ENCODE results near the gene MACO1. TPM values are rescaled to one million over a fixed set of nuclear protein-coding genes. Genes with fewer than 3 reads are reported as not detected.

The MACO1 gene
- total RNA-seq, 1 donor from 2014 or later: 15.8 TPM

GRCh38 chr1:25527946-25528595 is 97.4 kb downstream of the MACO1 start:
- intact Hi-C loops (cut with micrococcal nuclease): loop anchor here (10.0 kb wide), 1 partner anchor 287 kb away; the partner anchor contains the start of gene MTFR1L
- Mint-ChIP-seq H3K4me3 (ENCODE audit: low read depth) (no peak overlapping the region), H3K4me1 (ENCODE audit: low read depth) (no peaks in the 10 kb centered on the region), H3K27ac (no peak overlapping the region), H3K9me3 (peaks cover 6% of the 10 kb centered on the region), H3K36me3 (ENCODE audit: low read depth) (no peaks in the 10 kb centered on the region), H3K27me3 (ENCODE audit: low read depth) (peaks cover 7% of the 10 kb centered on the region)
- no peak for DNase-seq (ENCODE audit: low spot score)

GRCh38 chr1:25528881-25529517 is 98.3 kb downstream of the MACO1 start:
- H3K4me1 Mint-ChIP-seq (ENCODE audit: low read depth): no peaks in the 10 kb centered on the region
- no peaks in the 10 kb centered on the region for H3K36me3 Mint-ChIP-seq (ENCODE audit: low read depth)
- no peak overlapping the region for H3K27ac Mint-ChIP-seq
- H3K27me3 Mint-ChIP-seq (ENCODE audit: low read depth): peaks cover 7% of the 10 kb centered on the region
- peaks cover 6% of the 10 kb centered on the region for H3K9me3 Mint-ChIP-seq
- no peak overlapping the region for H3K4me3 Mint-ChIP-seq (ENCODE audit: low read depth)
- DNase-seq (ENCODE audit: low spot score): no peak
- intact Hi-C loops (cut with micrococcal nuclease): loop anchor here (10.0 kb wide), 1 partner anchor 286 kb away; the partner anchor contains the start of gene MTFR1L

- peaks cover 7% of the 10 kb centered on the region for H3K27me3 Mint-ChIP-seq (ENCODE audit: low read depth)
- no peaks in the 10 kb centered on the region for H3K36me3 Mint-ChIP-seq (ENCODE audit: low read depth)
- H3K27ac Mint-ChIP-seq: no peak overlapping the region
- DNase-seq (ENCODE audit: low spot score): no peak
- H3K4me1 Mint-ChIP-seq (ENCODE audit: low read depth): no peaks in the 10 kb centered on the region
- peaks cover 6% of the 10 kb centered on the region for H3K9me3 Mint-ChIP-seq
- H3K4me3 Mint-ChIP-seq (ENCODE audit: low read depth): no peak overlapping the region
- intact Hi-C loops (cut with micrococcal nuclease): loop anchor here (10.0 kb wide), 1 partner anchor 285 kb away; the partner anchor contains the start of gene MTFR1L
Measured at GRCh38 chr1:25529518-25530185, 99.0 kb downstream of the MACO1 start.

- Mint-ChIP-seq H3K36me3 (ENCODE audit: low read depth) (no peaks in the 10 kb centered on the region), H3K27me3 (ENCODE audit: low read depth) (peaks cover 5% of the 10 kb centered on the region), H3K9me3 (peaks cover 2% of the 10 kb centered on the region), H3K27ac (no peak overlapping the region), H3K4me3 (ENCODE audit: low read depth) (no peak overlapping the region), H3K4me1 (ENCODE audit: low read depth) (no peaks in the 10 kb centered on the region)
- DNase-seq (ENCODE audit: low spot score): no peak
- intact Hi-C loops (cut with micrococcal nuclease): no loop called here
Measured at GRCh38 chr1:25530186-25531081, 99.7 kb downstream of the MACO1 start.

- Mint-ChIP-seq H3K27ac (no peak overlapping the region), H3K4me1 (ENCODE audit: low read depth) (no peaks in the 10 kb centered on the region), H3K9me3 (no peaks in the 10 kb centered on the region), H3K4me3 (ENCODE audit: low read depth) (no peak overlapping the region), H3K36me3 (ENCODE audit: low read depth) (no peaks in the 10 kb centered on the region), H3K27me3 (ENCODE audit: low read depth) (peaks cover 10% of the 10 kb centered on the region)
- intact Hi-C loops (cut with micrococcal nuclease): no loop called here
- DNase-seq (ENCODE audit: low spot score): no peak
Measured at GRCh38 chr1:25531082-25531461, 100.4 kb downstream of the MACO1 start.

GRCh38 chr1:25532970-25533369 is 102.3 kb downstream of the MACO1 start:
- DNase-seq (ENCODE audit: low spot score): no peak
- no peaks in the 10 kb centered on the region for H3K36me3 Mint-ChIP-seq (ENCODE audit: low read depth)
- H3K27me3 Mint-ChIP-seq (ENCODE audit: low read depth): peaks cover 16% of the 10 kb centered on the region
- no peak overlapping the region for H3K27ac Mint-ChIP-seq
- intact Hi-C loops (cut with micrococcal nuclease): no loop called here
- H3K4me1 Mint-ChIP-seq (ENCODE audit: low read depth): no peaks in the 10 kb centered on the region
- H3K9me3 Mint-ChIP-seq: no peaks in the 10 kb centered on the region
- no peak overlapping the region for H3K4me3 Mint-ChIP-seq (ENCODE audit: low read depth)

GRCh38 chr1:25533775-25534409 is 103.2 kb downstream of the MACO1 start:
- H3K27ac Mint-ChIP-seq: no peak overlapping the region
- H3K4me3 Mint-ChIP-seq (ENCODE audit: low read depth): no peak overlapping the region
- H3K9me3 Mint-ChIP-seq: no peaks in the 10 kb centered on the region
- H3K4me1 Mint-ChIP-seq (ENCODE audit: low read depth): no peaks in the 10 kb centered on the region
- H3K27me3 Mint-ChIP-seq (ENCODE audit: low read depth): peaks cover 16% of the 10 kb centered on the region
- no peak for DNase-seq (ENCODE audit: low spot score)
- intact Hi-C loops (cut with micrococcal nuclease): no loop called here
- no peaks in the 10 kb centered on the region for H3K36me3 Mint-ChIP-seq (ENCODE audit: low read depth)

- no peaks in the 10 kb centered on the region for H3K36me3 Mint-ChIP-seq (ENCODE audit: low read depth)
- H3K4me3 Mint-ChIP-seq (ENCODE audit: low read depth): no peak overlapping the region
- no peak for DNase-seq (ENCODE audit: low spot score)
- H3K9me3 Mint-ChIP-seq: no peaks in the 10 kb centered on the region
- intact Hi-C loops (cut with micrococcal nuclease): no loop called here
- peaks cover 16% of the 10 kb centered on the region for H3K27me3 Mint-ChIP-seq (ENCODE audit: low read depth)
- H3K4me1 Mint-ChIP-seq (ENCODE audit: low read depth): no peaks in the 10 kb centered on the region
- H3K27ac Mint-ChIP-seq: no peak overlapping the region
Measured at GRCh38 chr1:25534410-25534788, 103.7 kb downstream of the MACO1 start.

GRCh38 chr1:25536124-25536523 is 105.4 kb downstream of the MACO1 start:
- Mint-ChIP-seq H3K36me3 (ENCODE audit: low read depth) (no peaks in the 10 kb centered on the region), H3K4me1 (ENCODE audit: low read depth) (no peaks in the 10 kb centered on the region), H3K9me3 (no peaks in the 10 kb centered on the region), H3K27ac (no peak overlapping the region), H3K27me3 (ENCODE audit: low read depth) (peaks cover 17% of the 10 kb centered on the region), H3K4me3 (ENCODE audit: low read depth) (no peak overlapping the region)
- no peak for DNase-seq (ENCODE audit: low spot score)
- intact Hi-C loops (cut with micrococcal nuclease): no loop called here

GRCh38 chr1:25537153-25537831 is 106.6 kb downstream of the MACO1 start:
- intact Hi-C loops (cut with micrococcal nuclease): no loop called here
- Mint-ChIP-seq H3K27me3 (ENCODE audit: low read depth) (peaks cover 23% of the 10 kb centered on the region), H3K9me3 (no peaks in the 10 kb centered on the region), H3K4me1 (ENCODE audit: low read depth) (no peaks in the 10 kb centered on the region), H3K27ac (no peak overlapping the region), H3K36me3 (ENCODE audit: low read depth) (no peaks in the 10 kb centered on the region), H3K4me3 (ENCODE audit: low read depth) (no peak overlapping the region)
- no peak for DNase-seq (ENCODE audit: low spot score)

GRCh38 chr1:25538191-25538767 is 107.6 kb downstream of the MACO1 start:
- Mint-ChIP-seq H3K4me1 (ENCODE audit: low read depth) (no peaks in the 10 kb centered on the region), H3K9me3 (no peaks in the 10 kb centered on the region), H3K27ac (no peak overlapping the region), H3K36me3 (ENCODE audit: low read depth) (no peaks in the 10 kb centered on the region), H3K4me3 (ENCODE audit: low read depth) (no peak overlapping the region), H3K27me3 (ENCODE audit: low read depth) (peaks cover 21% of the 10 kb centered on the region)
- DNase-seq (ENCODE audit: low spot score): no peak
- intact Hi-C loops (cut with micrococcal nuclease): no loop called here

All from activated T-helper 2 cell treated with anti-CD3 and anti-CD28 coated beads, Interferon-gamma antibody, Interleukin-2, Interleukin-4, amounts not matched to agents 10 μg/mL and 5 μg/mL and 100 μg/mL, durations not matched to agents 14 hours and 24 hours and 36 hours (primary cell).